Nephron (organoid): ENCODE results near the gene MYO16.

Experiments used
- H3K27ac Mint-ChIP-seq, 3 experiments: 2 replicates each; pipeline ENCODE4 v1.8.0; 2020; ENCODE audit warnings: mixed read lengths in 3 of 3, mild to moderate bottlenecking in 2 of 3, moderate library complexity in 1 of 3
- H3K27me3 Mint-ChIP-seq: 2 replicates; pipeline ENCODE4 v1.8.0; 2021; ENCODE audit warnings: low read depth, mild to moderate bottlenecking, moderate library complexity, mixed read lengths
- H3K36me3 Mint-ChIP-seq: 2 replicates; pipeline ENCODE4 v1.8.0; 2020; ENCODE audit warnings: low read depth, mixed read lengths
- H3K4me1 Mint-ChIP-seq: 2 replicates; pipeline ENCODE4 v1.8.0; 2020; ENCODE audit warnings: mixed read lengths
- H3K4me3 Mint-ChIP-seq, 3 experiments: 2 replicates each; pipeline ENCODE4 v1.8.0; 2020; ENCODE audit warnings: mild to moderate bottlenecking in 3 of 3, mixed read lengths in 3 of 3, moderate library complexity in 2 of 3
- H3K9me3 Mint-ChIP-seq: 2 replicates; pipeline ENCODE4 v1.8.0; 2020; ENCODE audit warnings: mixed read lengths
- CTCF ChIP-seq, 3 experiments: fragments of 200-600 bp; sonication (generic); IDR thresholded peaks; one replicate each; pipeline ENCODE4 v1.5.0; 2021; ENCODE audit warnings: antibody characterized with exemption in 3 of 3; ENCODE audit not compliant: unreplicated experiment in 3 of 3

Gene MYO16

GRCh38 chr13:109114162-109114561 is 484.8 kb downstream of the MYO16 start:
- Mint-ChIP-seq H3K9me3 (no peaks in the 10 kb centered on the region), H3K27ac (no peak overlapping the region), H3K36me3 (no peaks in the 10 kb centered on the region), H3K4me3 (no peak overlapping the region), H3K4me1 (no peaks in the 10 kb centered on the region), H3K27me3 (no peaks in the 10 kb centered on the region)
- TF ChIP-seq CTCF (IDR thresholded peaks at IDR 0.05; ENCODE audit: unreplicated experiment in 3 of 3), result no peak

- Mint-ChIP-seq H3K9me3 (no peaks in the 10 kb centered on the region), H3K4me1 (no peaks in the 10 kb centered on the region), H3K27ac (no peak overlapping the region), H3K4me3 (no peak overlapping the region), H3K27me3 (no peaks in the 10 kb centered on the region), H3K36me3 (no peaks in the 10 kb centered on the region)
- TF ChIP-seq CTCF (IDR thresholded peaks at IDR 0.05; ENCODE audit: unreplicated experiment in 3 of 3), result no peak
These were observed 485.6 kb downstream of the MYO16 start for GRCh38 chr13:109114991-109115390.

- Mint-ChIP-seq H3K9me3 (no peaks in the 10 kb centered on the region), H3K4me3 (no peak overlapping the region), H3K27ac (no peak overlapping the region), H3K36me3 (no peaks in the 10 kb centered on the region), H3K27me3 (no peaks in the 10 kb centered on the region), H3K4me1 (no peaks in the 10 kb centered on the region)
- no peak for TF ChIP-seq CTCF (IDR thresholded peaks at IDR 0.05; ENCODE audit: unreplicated experiment in 3 of 3)
These were observed 489.1 kb downstream of the MYO16 start for GRCh38 chr13:109118521-109118920.

GRCh38 chr13:109119896-109120295 is 490.5 kb downstream of the MYO16 start:
- Mint-ChIP-seq H3K27me3 (no peaks in the 10 kb centered on the region), H3K4me1 (no peaks in the 10 kb centered on the region), H3K27ac (no peak overlapping the region), H3K9me3 (no peaks in the 10 kb centered on the region), H3K36me3 (no peaks in the 10 kb centered on the region), H3K4me3 (no peak overlapping the region)
- no peak for TF ChIP-seq CTCF (IDR thresholded peaks at IDR 0.05; ENCODE audit: unreplicated experiment in 3 of 3)

GRCh38 chr13:109121826-109122225 is 492.4 kb downstream of the MYO16 start:
- Mint-ChIP-seq H3K36me3 (no peaks in the 10 kb centered on the region), H3K4me1 (no peaks in the 10 kb centered on the region), H3K4me3 (no peak overlapping the region), H3K27me3 (no peaks in the 10 kb centered on the region), H3K9me3 (no peaks in the 10 kb centered on the region), H3K27ac (no peak overlapping the region)
- no peak for TF ChIP-seq CTCF (IDR thresholded peaks at IDR 0.05; ENCODE audit: unreplicated experiment in 3 of 3)

GRCh38 chr13:109123971-109124370 is 494.6 kb downstream of the MYO16 start:
- H3K27ac Mint-ChIP-seq, result no peak overlapping the region
- no peaks in the 10 kb centered on the region for H3K36me3 Mint-ChIP-seq
- no peak for TF ChIP-seq CTCF (IDR thresholded peaks at IDR 0.05; ENCODE audit: unreplicated experiment in 3 of 3)
- H3K4me3 Mint-ChIP-seq, result no peak overlapping the region
- H3K27me3 Mint-ChIP-seq, result no peaks in the 10 kb centered on the region
- H3K4me1 Mint-ChIP-seq, result no peaks in the 10 kb centered on the region
- no peaks in the 10 kb centered on the region for H3K9me3 Mint-ChIP-seq
